Pulmonary artery endothelial cell (primary cell): ENCODE data around the gene MAGEA1. TPM values are rescaled to one million over a fixed set of nuclear protein-coding genes. Genes with fewer than 3 reads are reported as not detected.

Source experiments
- total RNA-seq: library from RNA; depleted of rRNA; stranded (reverse); fragments of >200 nt; gene quantifications from 2 replicates; pipeline ENCODE4 v1.2.3, GENCODE V29; 2014

Gene MAGEA1
- total RNA-seq, 1 donor from 2014 or later = not detected

Other genes starting within 250 kb of the MAGEA1 start
- gene PNMA5, start 185.2 kb upstream of the MAGEA1 start, total RNA-seq = not detected in 2 replicates
- under 0.01 TPM in 1 of 2 replicates, not detected in the other for gene PNMA3, start 122.8 kb upstream of the MAGEA1 start, total RNA-seq
- 0.53 and 1.6 TPM in 2 replicates for gene PNMA6A, start 106.8 kb upstream of the MAGEA1 start, total RNA-seq
- gene PNMA6F, start 142.5 kb downstream of the MAGEA1 start, total RNA-seq = not detected in 2 replicates
- gene ZNF275, start 154.9 kb downstream of the MAGEA1 start, total RNA-seq = 5.1 and 5.9 TPM in 2 replicates
- gene PNMA6E, start 222.1 kb downstream of the MAGEA1 start, total RNA-seq = not detected in 2 replicates
- 1.1 and 1.6 TPM in 2 replicates for gene ZFP92, start 232.2 kb downstream of the MAGEA1 start, total RNA-seq